K562 (cell line): ENCODE data around the gene CD19. TPM values are rescaled to one million over a fixed set of nuclear protein-coding genes. Genes with fewer than 3 reads are reported as not detected.

Experiments
- ARNT ChIP-seq, 2 experiments: fragments of 450-650 bp; IDR thresholded peaks; 2 replicates each; pipeline ENCODE4 v1.6.1; 2016; ENCODE audit warnings: mild to moderate bottlenecking in 1 of 2
- ATF4 ChIP-seq: fragments of 450-650 bp; formaldehyde crosslinking; IDR thresholded peaks from 2 replicates; pipeline ENCODE4 v1.4.0; 2022; ENCODE audit warnings: mild to moderate bottlenecking, moderate library complexity
- CCAR2 ChIP-seq: fragments of 200-400 bp; formaldehyde crosslinking; IDR thresholded peaks from 2 replicates; pipeline ENCODE4 v1.6.1; 2017; ENCODE audit warnings: mild to moderate bottlenecking, low read depth, low read length
- CEBPB ChIP-seq: fragments of 450-650 bp; IDR thresholded peaks from 2 replicates; pipeline ENCODE4 v1.6.1; 2016; ENCODE audit warnings: missing genetic modification characterization, missing compliant biosample characterization
- CREB5 ChIP-seq: fragments of 250-450 bp; sonication (Bioruptor Pico); IDR thresholded peaks from 2 replicates; pipeline ENCODE4 v1.5.0; 2020; ENCODE audit warnings: mild to moderate bottlenecking
- ETS2 ChIP-seq: IDR thresholded peaks from 2 replicates; pipeline ENCODE4 v1.6.1; 2016; ENCODE audit warnings: borderline replicate concordance, missing genetic modification characterization, mild to moderate bottlenecking, moderate library complexity, missing compliant biosample characterization; ENCODE audit not compliant: poor library complexity, severe bottlenecking
- FUS ChIP-seq: fragments of 200-400 bp; formaldehyde crosslinking; optimal IDR thresholded peaks from 2 replicates; pipeline ENCODE3; 2017; ENCODE audit warnings: low read depth, low read length
- GTF2A2 ChIP-seq: IDR thresholded peaks from 2 replicates; pipeline ENCODE4 v1.6.1; 2016; ENCODE audit warnings: mild to moderate bottlenecking, missing genetic modification characterization, missing compliant biosample characterization
- MAFG ChIP-seq: fragments of 450-650 bp; conservative IDR thresholded peaks from 2 replicates; pipeline ENCODE4 v1.6.1; 2016; ENCODE audit warnings: missing genetic modification characterization, missing compliant biosample characterization
- MLX ChIP-seq, 2 experiments: fragments of 450-650 bp in 1 of 2; sonication (generic) in 1 of 2; formaldehyde crosslinking; conservative IDR thresholded peaks; 2 replicates each; pipeline versions ENCODE4 v1.4.0 to v1.8.1; 2020 to 2022; ENCODE audit warnings: mild to moderate bottlenecking in 1 of 2, missing genetic modification reagents in 1 of 2
- NFE2 ChIP-seq: IDR thresholded peaks from 2 replicates; pipeline ENCODE4 v1.6.1; 2014; ENCODE audit warnings: antibody characterized with exemption, low read depth
- PPARD ChIP-seq: fragments of 250-450 bp; sonication (Bioruptor Pico); IDR thresholded peaks from 2 replicates; pipeline ENCODE4 v1.8.0; 2022; ENCODE audit warnings: inconsistent platforms, mild to moderate bottlenecking, moderate library complexity
- RFX7 ChIP-seq: fragments of 250-450 bp; sonication (Bioruptor Pico); IDR thresholded peaks from 2 replicates; pipeline ENCODE4 v1.5.1; 2021; ENCODE audit warnings: mild to moderate bottlenecking
- SRSF7 ChIP-seq: fragments of 200-400 bp; formaldehyde crosslinking; optimal IDR thresholded peaks from 2 replicates; pipeline ENCODE3; 2017; ENCODE audit warnings: mild to moderate bottlenecking, low read depth, low read length
- STAT6 ChIP-seq: sonication (generic); formaldehyde crosslinking; IDR thresholded peaks from 2 replicates; pipeline ENCODE4 v1.8.1; 2023; ENCODE audit warnings: mild to moderate bottlenecking, missing genetic modification reagents
- ZFX ChIP-seq: sonication (generic); formaldehyde crosslinking; IDR thresholded peaks from 2 replicates; pipeline ENCODE4 v1.8.0; 2022; ENCODE audit warnings: mild to moderate bottlenecking, missing genetic modification reagents, moderate library complexity
- ZNF280A ChIP-seq: fragments of 450-650 bp; IDR thresholded peaks from 2 replicates; pipeline ENCODE4 v1.6.1; 2018; ENCODE audit warnings: mild to moderate bottlenecking, low read depth; ENCODE audit not compliant: partially characterized antibody
- ZNF395 ChIP-seq: fragments of 200-800 bp; sonication (Bioruptor generic); IDR thresholded peaks from 2 replicates; pipeline ENCODE4 v1.6.1; 2017; ENCODE audit warnings: missing genetic modification characterization, missing compliant biosample characterization
- ZNF75A ChIP-seq: fragments of 450-650 bp; formaldehyde crosslinking; IDR thresholded peaks from 2 replicates; pipeline ENCODE4 v1.4.0; 2020; ENCODE audit warnings: mild to moderate bottlenecking
- polyA plus RNA-seq, 8 experiments: library from polyadenylated mRNA; depleted of rRNA in 4 of 8; stranded (reverse) in 5 of 8; unstranded in 3 of 8; fragments of >200 nt; fragmentation: Nextera tagmentation in 2 of 8; fragmentation: Illumina TruSeq in 1 of 8; extraction: Ambion mirVana in 2 of 8; extraction: Trizol in 1 of 8; gene quantifications; 2 replicates each; pipeline versions ENCODE4 v1.2.1 to v1.2.3, GENCODE V29; 2011 to 2014; ENCODE audit warnings: inconsistent platforms in 1 of 8, missing spikeins in 1 of 8
- total RNA-seq, 7 experiments: library from RNA; depleted of rRNA in 6 of 7; stranded (reverse); fragments of >200 nt in 6 of 7; fragmentation: Illumina TruSeq in 2 of 7; extraction: Trizol in 2 of 7; gene quantifications; 2 replicates each; pipeline versions ENCODE4 v1.2.1 to v1.2.3, GENCODE V29; 2011 to 2021; ENCODE audit warnings: low replicate concordance in 1 of 7

Gene CD19
- total and polyA plus RNA-seq, 9 of the 15 experiments (the other 6 are each of a cell fraction or from before 2014, with no cell fraction given), result 0.27 to 3.7 (median 2.0) TPM; not detected in 1

GRCh38 chr16:28950648-28951409, 19.1 kb downstream of the CD19 start, which contains the start of gene NFATC2IP (continued):
- TF ChIP-seq STAT6 (CRISPR knock-in tag), result 0 out of 2 replicates have a peak, but pooled peaks have one; percentile 69
- TF ChIP-seq FUS, result no peak
- 0 out of 2 replicates have a peak, but pooled peaks have one; percentile 12 for TF ChIP-seq ZFX (CRISPR knock-in tag)
- TF ChIP-seq ARNT (IDR thresholded peaks at IDR 0.05), result no peak
- no peak for TF ChIP-seq RFX7 (CRISPR knock-in tag)
- TF ChIP-seq PPARD (CRISPR knock-in tag), result no peak
- no peak for TF ChIP-seq CEBPB (tag)
- no peak for TF ChIP-seq ZNF75A (CRISPR knock-in tag)
- no peak for TF ChIP-seq MAFG (tag)
- no peak; the same call in 1 of the 2 replicates for TF ChIP-seq NFE2
- TF ChIP-seq ZNF280A, result no peak
- no peak for TF ChIP-seq SRSF7
- TF ChIP-seq ATF4 (CRISPR knock-in tag), result no peak
- no peak for TF ChIP-seq ETS2 (tag)
- no peak for TF ChIP-seq ZNF395 (CRISPR knock-in tag)
- TF ChIP-seq CCAR2, result no peak
- no peak for TF ChIP-seq MLX (CRISPR knock-in tag; conservative IDR thresholded peaks at IDR 0.05)
- no peak; the same call in 1 of the 2 replicates for TF ChIP-seq GTF2A2 (tag)
- no peak for TF ChIP-seq CREB5 (CRISPR knock-in tag)
